OCI-LY7 (cell line): Measurements from ENCODE around the gene PEX1. TPM values are rescaled to one million over a fixed set of nuclear protein-coding genes. Genes with fewer than 3 reads are reported as not detected.

Source experiments
- BruUV-seq: library from RNA; stranded (reverse); fragments of 400-500 nt; replicated peaks from 2 replicates; lab custom pipeline; 2021; lab: Mats Ljungman, UMichigan
- CTCF ChIA-PET: fragments of 300-600 bp; sonication (Branson Sonifier 250); formaldehyde crosslinking; loops from one replicate; lab custom pipeline; 2022; ENCODE audit warnings: antibody characterized with exemption; ENCODE audit not compliant: unreplicated experiment; lab: Charles Lee
- POLR2A ChIA-PET: fragments of 300-600 bp; sonication (Branson Sonifier 250); formaldehyde crosslinking; loops from one replicate; lab custom pipeline; 2022; ENCODE audit warnings: antibody characterized with exemption; lab: Charles Lee
- DNase-seq: peaks from one replicate; pipeline ENCODE4 v3.0.0-alpha.2; 2015; ENCODE audit warnings: low spot score
- H2AFZ ChIP-seq: fragments of 200-600 bp; sonication (generic), shearing (Covaris generic); 2 replicates; pipeline ENCODE4 v1.6.1; 2014; ENCODE audit warnings: mild to moderate bottlenecking, antibody characterized with exemption, low read length, moderate library complexity
- H3K27ac ChIP-seq: fragments of 200-600 bp; sonication (generic); 2 replicates; pipeline ENCODE4 v1.5.1; 2014; ENCODE audit warnings: mixed run types, low read depth, mild to moderate bottlenecking, moderate library complexity, low read length, inconsistent platforms; ENCODE audit not compliant: poor library complexity, severe bottlenecking
- H3K36me3 ChIP-seq: fragments of 200-600 bp; sonication (generic); 2 replicates; pipeline ENCODE4 v1.6.1; 2014; ENCODE audit warnings: mild to moderate bottlenecking, antibody characterized with exemption, low read length, moderate library complexity, mixed read lengths; ENCODE audit not compliant: insufficient read depth
- H3K4me1 ChIP-seq: fragments of 200-600 bp; sonication (generic); 2 replicates; pipeline ENCODE4 v1.5.1; 2014; ENCODE audit warnings: mild to moderate bottlenecking, low read length; ENCODE audit not compliant: insufficient read depth, poor library complexity, severe bottlenecking
- H3K4me2 ChIP-seq: fragments of 200-600 bp; sonication (generic); 2 replicates; pipeline ENCODE4 v1.6.1; 2014; ENCODE audit warnings: mild to moderate bottlenecking, low read length
- H3K4me3 ChIP-seq: fragments of 200-600 bp; sonication (generic); 2 replicates; pipeline ENCODE4 v1.5.1; 2014; ENCODE audit warnings: mild to moderate bottlenecking, low read depth, low read length; ENCODE audit not compliant: poor library complexity, severe bottlenecking
- H3K79me2 ChIP-seq: fragments of 200-600 bp; sonication (generic); 2 replicates; pipeline ENCODE4 v1.6.1; 2016; ENCODE audit warnings: low read depth, mild to moderate bottlenecking, low read length, moderate library complexity, mixed read lengths; ENCODE audit not compliant: insufficient read depth
- H3K9me2 ChIP-seq: fragments of 200-600 bp; sonication (generic); 2 replicates; pipeline ENCODE4 v1.6.1; 2016; ENCODE audit warnings: mild to moderate bottlenecking, low read length, mixed read lengths; ENCODE audit not compliant: insufficient read depth
- H3K9me3 ChIP-seq: fragments of 200-600 bp; sonication (generic); 2 replicates; pipeline ENCODE4 v1.6.1; 2014; ENCODE audit warnings: mild to moderate bottlenecking, mixed run types, low read length, mixed read lengths
- H4K20me1 ChIP-seq: fragments of 200-600 bp; sonication (generic); 2 replicates; pipeline ENCODE4 v1.6.1; 2014; ENCODE audit warnings: mild to moderate bottlenecking, antibody characterized with exemption, low read length, moderate library complexity, mixed read lengths; ENCODE audit not compliant: insufficient read depth
- EZH2phosphoT487 ChIP-seq: fragments of 200-600 bp; sonication (generic); IDR thresholded peaks from 2 replicates; pipeline ENCODE4 v1.6.1; 2018; ENCODE audit warnings: low read depth, borderline replicate concordance, mild to moderate bottlenecking, mixed run types, antibody characterized with exemption, low read length, moderate library complexity, mixed read lengths
- intact Hi-C: fragments of 100-400 bp; cut with micrococcal nuclease; formaldehyde crosslinking; loops from one replicate; pipeline ENCODE4 v1.10.0; 2022; ENCODE audit not compliant: unreplicated experiment
- total RNA-seq, 2 experiments: library from RNA; depleted of rRNA in 1 of 2; stranded (reverse); fragments of >200 nt in 1 of 2; shearing (Covaris generic) in 1 of 2; gene quantifications; 2 replicates each; pipeline ENCODE4 v1.2.3, GENCODE V29; 2014 to 2022
- TF ChIP-seq, protein P1 (sequence below): fragments of 200-600 bp; sonication (generic); conservative IDR thresholded peaks from 2 replicates; pipeline ENCODE4 v1.5.1; 2014; ENCODE audit warnings: mild to moderate bottlenecking, antibody characterized with exemption, low read length, moderate library complexity, mixed read lengths

PEX1 gene
- total RNA-seq, 2 experiments from 2014 or later, result 28.7 to 36.0 TPM

DNA sequence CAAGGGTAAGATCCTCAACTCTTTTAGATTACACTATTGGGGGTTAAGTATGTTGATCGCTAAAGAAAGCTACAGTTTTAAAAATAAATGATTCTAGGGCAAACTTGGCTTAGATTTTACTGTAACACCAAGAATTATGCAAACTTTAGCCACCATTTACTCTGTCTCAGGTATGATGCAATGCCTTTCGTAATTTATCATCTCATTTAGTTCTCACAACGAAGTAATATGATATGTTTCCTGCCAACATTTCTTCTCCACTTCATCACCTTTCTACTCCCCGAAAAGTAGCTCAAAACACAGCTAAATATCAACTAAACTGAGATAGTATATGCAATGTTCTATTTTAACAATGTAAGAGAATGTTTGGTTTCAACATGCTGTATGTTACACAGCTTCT lies 40.8 kb upstream of the PEX1 start:
- H3K4me2 ChIP-seq, result no peak overlapping the region
- intact Hi-C loops, result loop anchor here (10.0 kb wide), 1 partner anchor 64 kb away; no protein-coding TSS in a partner anchor
- H3K36me3 ChIP-seq, result peaks cover 84% of the 10 kb centered on the region
- peaks cover 2% of the 10 kb centered on the region; the same call in 1 of the 2 replicates for H4K20me1 ChIP-seq
- no peaks in the 10 kb centered on the region for H3K4me1 ChIP-seq
- POLR2A ChIA-PET, result interaction anchor here (1.1 kb wide), 1 partner anchor 9 kb away, joined by 3 read pairs; no protein-coding TSS in a partner anchor
- H3K27ac ChIP-seq, result no peak overlapping the region
- H3K9me3 ChIP-seq, result no peaks in the 10 kb centered on the region
- no peaks in the 10 kb centered on the region for H3K9me2 ChIP-seq
- no peak overlapping the region for H3K4me3 ChIP-seq
- TF ChIP-seq, protein P1, sequence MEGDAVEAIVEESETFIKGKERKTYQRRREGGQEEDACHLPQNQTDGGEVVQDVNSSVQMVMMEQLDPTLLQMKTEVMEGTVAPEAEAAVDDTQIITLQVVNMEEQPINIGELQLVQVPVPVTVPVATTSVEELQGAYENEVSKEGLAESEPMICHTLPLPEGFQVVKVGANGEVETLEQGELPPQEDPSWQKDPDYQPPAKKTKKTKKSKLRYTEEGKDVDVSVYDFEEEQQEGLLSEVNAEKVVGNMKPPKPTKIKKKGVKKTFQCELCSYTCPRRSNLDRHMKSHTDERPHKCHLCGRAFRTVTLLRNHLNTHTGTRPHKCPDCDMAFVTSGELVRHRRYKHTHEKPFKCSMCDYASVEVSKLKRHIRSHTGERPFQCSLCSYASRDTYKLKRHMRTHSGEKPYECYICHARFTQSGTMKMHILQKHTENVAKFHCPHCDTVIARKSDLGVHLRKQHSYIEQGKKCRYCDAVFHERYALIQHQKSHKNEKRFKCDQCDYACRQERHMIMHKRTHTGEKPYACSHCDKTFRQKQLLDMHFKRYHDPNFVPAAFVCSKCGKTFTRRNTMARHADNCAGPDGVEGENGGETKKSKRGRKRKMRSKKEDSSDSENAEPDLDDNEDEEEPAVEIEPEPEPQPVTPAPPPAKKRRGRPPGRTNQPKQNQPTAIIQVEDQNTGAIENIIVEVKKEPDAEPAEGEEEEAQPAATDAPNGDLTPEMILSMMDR, result no peak
- TF ChIP-seq EZH2phosphoT487, result no peak
- no peak overlapping the region for H2AFZ ChIP-seq
- no peak for DNase-seq
- BruUV-seq, result no TSS peak
- H3K79me2 ChIP-seq, result no peaks in the 10 kb centered on the region
- CTCF ChIA-PET, result no interaction called here

DNA sequence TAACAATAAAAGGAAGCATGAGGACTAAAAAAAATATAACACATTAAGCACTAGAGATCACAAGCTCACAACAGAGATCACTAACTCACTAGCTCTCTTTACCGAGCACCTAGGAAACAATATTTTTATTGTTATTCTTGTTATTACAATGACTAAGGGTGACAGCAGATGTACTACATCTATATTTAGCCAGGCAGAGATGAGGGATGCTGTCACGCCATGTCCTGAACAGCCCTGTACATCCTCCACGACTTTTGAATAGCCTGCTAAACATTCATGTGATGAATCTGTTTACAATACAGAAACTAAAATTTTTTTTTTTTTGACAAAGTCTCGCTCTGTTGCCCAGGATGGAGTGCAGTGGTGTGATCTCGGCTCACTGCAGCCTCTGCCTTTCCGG lies 39.1 kb upstream of the PEX1 start:
- Histone ChIP-seq H3K4me1 (no peaks in the 10 kb centered on the region), H3K27ac (no peak overlapping the region), H3K9me2 (no peaks in the 10 kb centered on the region), H2AFZ (no peak overlapping the region), H4K20me1 (peaks cover 5% of the 10 kb centered on the region; the same call in 1 of the 2 replicates), H3K36me3 (peaks cover 87% of the 10 kb centered on the region), H3K4me3 (no peak overlapping the region), H3K9me3 (no peaks in the 10 kb centered on the region), H3K79me2 (no peaks in the 10 kb centered on the region), H3K4me2 (no peak overlapping the region)
- DNase-seq, result no peak
- no TSS peak for BruUV-seq
- CTCF ChIA-PET, result no interaction called here
- intact Hi-C loops, result loop anchor here (10.0 kb wide), 1 partner anchor 63 kb away; no protein-coding TSS in a partner anchor
- TF ChIP-seq, protein P1, result no peak
- TF ChIP-seq EZH2phosphoT487, result no peak
- POLR2A ChIA-PET, result interaction anchor here (1.0 to 2.0 kb wide), 2 partner anchors 11 to 13 kb away, joined by 3 to 8 read pairs; no protein-coding TSS in a partner anchor

DNA sequence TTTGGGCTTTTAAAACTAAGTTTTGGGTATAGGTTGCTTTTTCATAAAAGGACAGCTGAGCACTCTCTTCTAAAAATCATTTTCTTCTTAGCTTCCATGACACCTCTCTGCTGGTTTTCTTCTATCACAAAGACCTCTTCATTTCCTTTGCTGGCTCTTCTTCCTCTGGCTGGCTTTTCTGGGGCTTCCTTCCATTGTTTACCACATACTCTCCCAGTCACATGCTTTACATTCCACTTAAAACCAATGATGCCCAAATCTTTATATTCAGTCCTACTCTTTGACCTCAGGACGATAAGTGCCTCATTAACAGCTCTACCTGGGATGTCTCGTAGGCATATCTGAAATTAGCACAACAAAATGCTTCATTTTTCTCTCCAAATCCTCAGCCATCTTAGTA lies 35.0 kb upstream of the PEX1 start:
- intact Hi-C loops, result loop anchor here (10.0 kb wide), 1 partner anchor 59 kb away; no protein-coding TSS in a partner anchor
- H3K4me1 ChIP-seq, result no peaks in the 10 kb centered on the region
- no peak for DNase-seq
- H3K9me2 ChIP-seq, result no peaks in the 10 kb centered on the region
- H4K20me1 ChIP-seq, result peaks cover 5% of the 10 kb centered on the region; the same call in 1 of the 2 replicates
- TF ChIP-seq, protein P1, result no peak
- TF ChIP-seq EZH2phosphoT487, result no peak
- BruUV-seq, result no TSS peak
- no peaks in the 10 kb centered on the region for H3K9me3 ChIP-seq
- no peaks in the 10 kb centered on the region for H3K79me2 ChIP-seq
- no peak overlapping the region for H2AFZ ChIP-seq
- POLR2A ChIA-PET, result interaction anchor here (0.5 to 3.1 kb wide), 5 partner anchors 11 to 260 kb away, joined by 3 to 11 read pairs (median 6); no protein-coding TSS in a partner anchor
- CTCF ChIA-PET, result no interaction called here
- peaks cover 77% of the 10 kb centered on the region for H3K36me3 ChIP-seq
- no peak overlapping the region for H3K4me2 ChIP-seq
- no peak overlapping the region for H3K27ac ChIP-seq
- no peak overlapping the region for H3K4me3 ChIP-seq
